Daoy (cell line): ENCODE data around the gene LUC7L2. TPM values are rescaled to one million over a fixed set of nuclear protein-coding genes. Genes with fewer than 3 reads are reported as not detected.
"Not testable (repeated sequence)": the region's sequence is repeated elsewhere in the genome, so short reads cannot be mapped to it uniquely, and the experiment has no call there.

Experiments
- DNase-seq: peaks from one replicate; pipeline ENCODE4 v3.0.0-alpha.2; 2015; ENCODE audit warnings: low read depth
- total RNA-seq: library from RNA; depleted of rRNA; stranded (reverse); fragments of >200 nt; shearing (Covaris generic); gene quantifications from 2 replicates; pipeline ENCODE4 v1.2.3, GENCODE V29; 2014

LUC7L2 gene
- total RNA-seq, 1 experiment from 2014 or later = 62.3 TPM

- DNase-seq = no peak
These were observed 36.7 kb downstream of the LUC7L2 start for GRCh38 chr7:139396323-139396951.

- no peak for DNase-seq
These were observed 37.5 kb downstream of the LUC7L2 start for GRCh38 chr7:139397192-139397591.

GRCh38 chr7:139403601-139404000, 43.9 kb downstream of the LUC7L2 start:
- no peak for DNase-seq

GRCh38 chr7:139407555-139407954, 47.9 kb downstream of the LUC7L2 start:
- no peak for DNase-seq

- not testable (repeated sequence) for DNase-seq
These were observed 55.2 kb downstream of the LUC7L2 start for GRCh38 chr7:139414743-139415402.

- DNase-seq = no peak
These were observed 56.7 kb downstream of the LUC7L2 start for GRCh38 chr7:139416405-139416804.

GRCh38 chr7:139417478-139417877, 57.8 kb downstream of the LUC7L2 start:
- DNase-seq = no peak

GRCh38 chr7:139421123-139421522, 61.4 kb downstream of the LUC7L2 start:
- no peak for DNase-seq

GRCh38 chr7:139422126-139422525, 62.4 kb downstream of the LUC7L2 start:
- DNase-seq = no peak

GRCh38 chr7:139423091-139423490, 63.4 kb downstream of the LUC7L2 start:
- no peak for DNase-seq

- DNase-seq = no peak
These were observed 64.3 kb downstream of the LUC7L2 start for GRCh38 chr7:139424004-139424403.

GRCh38 chr7:139425701-139426100, 66.0 kb downstream of the LUC7L2 start:
- not testable (repeated sequence) for DNase-seq

- no peak for DNase-seq
These were observed 66.7 kb downstream of the LUC7L2 start for GRCh38 chr7:139426258-139427028.

- DNase-seq = no peak
These were observed 67.3 kb downstream of the LUC7L2 start for GRCh38 chr7:139427029-139427420.

GRCh38 chr7:139427788-139428187, 68.1 kb downstream of the LUC7L2 start:
- no peak for DNase-seq

GRCh38 chr7:139429735-139430134, 70.0 kb downstream of the LUC7L2 start:
- DNase-seq = not testable (repeated sequence)

GRCh38 chr7:139430443-139430842, 70.7 kb downstream of the LUC7L2 start:
- no peak for DNase-seq

- no peak for DNase-seq
These were observed 71.3 kb downstream of the LUC7L2 start for GRCh38 chr7:139431010-139431409.

GRCh38 chr7:139431459-139431858, 71.8 kb downstream of the LUC7L2 start:
- no peak for DNase-seq

GRCh38 chr7:139436806-139437205, 77.1 kb downstream of the LUC7L2 start:
- DNase-seq = no peak

GRCh38 chr7:139439375-139439774, 79.7 kb downstream of the LUC7L2 start:
- no peak for DNase-seq

- no peak for DNase-seq
These were observed 82.3 kb downstream of the LUC7L2 start for GRCh38 chr7:139441961-139442360.
